NCI-H2227 (cell line): ENCODE data around the gene LSM14B.

Experiments used
- DNase-seq: peaks from one replicate; lab custom pipeline; 2025; ENCODE audit not compliant: unreplicated experiment; lab: John Stamatoyannopoulos, UW

Gene LSM14B

GRCh38 chr20:62160876-62161275 lies 38.6 kb downstream of the LSM14B start:
- DNase-seq: no peak

GRCh38 chr20:62161347-62161746 lies 39.1 kb downstream of the LSM14B start:
- DNase-seq: no peak

DNA sequence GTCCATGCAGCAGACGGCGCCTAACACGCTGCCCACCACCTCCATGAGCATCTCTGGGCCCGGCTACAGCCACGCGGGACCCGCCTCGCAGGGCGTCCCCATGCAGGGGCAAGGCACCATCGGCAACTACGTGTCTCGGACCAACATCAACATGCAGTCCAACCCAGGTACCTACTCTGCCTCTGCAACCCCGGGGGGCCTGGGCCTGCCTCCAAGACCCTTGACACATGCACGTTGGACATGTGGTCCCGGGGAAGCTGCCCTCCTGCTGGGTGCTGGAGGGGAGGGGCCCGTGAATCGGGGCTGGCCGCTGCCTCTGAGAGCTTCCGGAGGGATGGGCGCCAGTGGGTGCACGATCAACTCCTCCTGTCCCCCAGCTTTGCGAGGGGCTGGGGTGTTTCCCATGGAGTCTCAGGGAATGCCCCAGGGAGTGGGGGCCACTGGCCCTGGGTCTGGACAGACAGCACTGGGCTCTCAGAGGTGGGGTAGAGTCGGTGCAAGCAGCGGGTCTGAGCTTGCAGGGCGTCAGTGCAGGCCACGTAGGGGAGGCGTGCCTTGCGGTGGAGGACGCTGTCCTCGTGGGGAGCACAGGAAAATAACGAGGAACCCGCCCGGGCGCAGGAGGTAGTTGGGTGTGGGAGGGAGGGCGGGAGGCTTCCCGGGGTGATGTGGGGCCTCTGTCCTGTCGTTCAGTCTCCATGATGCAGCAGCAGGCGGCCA lies 40.6 kb downstream of the LSM14B start:
- no peak for DNase-seq

- no peak for DNase-seq
Observed at GRCh38 chr20:62163485-62163865, 41.2 kb downstream of the LSM14B start.

GRCh38 chr20:62163986-62164762 lies 41.9 kb downstream of the LSM14B start:
- DNase-seq: no peak

DNA sequence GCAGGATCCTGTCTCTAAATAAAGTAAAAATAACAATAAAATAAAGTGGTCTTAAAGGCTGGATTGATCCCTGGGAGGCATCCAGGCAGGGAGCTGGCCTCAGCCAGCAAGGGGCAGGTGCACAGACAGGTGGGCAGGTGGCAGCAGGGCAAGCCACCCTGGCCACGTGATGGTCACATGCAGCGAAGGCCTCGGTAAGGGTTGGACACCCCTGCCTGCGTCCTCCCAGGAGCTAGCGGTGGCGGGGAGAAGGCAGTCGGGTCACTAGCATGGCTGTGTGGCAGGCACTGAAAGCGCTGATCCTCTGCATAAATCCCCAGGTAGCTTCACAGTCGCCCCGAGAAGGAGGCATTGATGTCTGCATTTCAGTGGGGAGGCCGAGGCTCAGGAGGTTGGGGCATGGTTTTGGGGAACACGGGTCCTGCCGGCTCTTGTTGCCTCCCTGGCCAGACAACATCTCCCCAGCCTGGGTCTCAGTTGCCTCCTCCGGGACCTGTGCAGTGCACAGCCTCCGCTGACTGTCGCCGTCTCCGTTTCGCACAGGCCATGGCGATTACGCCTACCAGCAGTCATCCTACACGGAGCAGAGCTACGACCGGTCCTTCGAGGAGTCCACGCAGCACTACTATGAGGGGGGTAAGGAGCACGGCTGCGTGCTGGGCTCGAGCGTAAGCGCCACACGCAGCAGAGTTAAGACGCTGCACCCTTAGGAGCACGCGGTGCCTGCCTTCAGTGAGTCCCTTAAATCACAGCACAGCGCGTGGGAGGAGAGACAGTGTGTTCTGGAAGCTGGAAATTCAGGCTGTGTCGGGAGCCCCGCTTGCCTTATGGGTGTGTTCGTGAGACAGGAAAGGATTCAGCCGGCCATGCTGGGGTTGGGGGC lies 42.8 kb downstream of the LSM14B start:
- no peak for DNase-seq

DNA sequence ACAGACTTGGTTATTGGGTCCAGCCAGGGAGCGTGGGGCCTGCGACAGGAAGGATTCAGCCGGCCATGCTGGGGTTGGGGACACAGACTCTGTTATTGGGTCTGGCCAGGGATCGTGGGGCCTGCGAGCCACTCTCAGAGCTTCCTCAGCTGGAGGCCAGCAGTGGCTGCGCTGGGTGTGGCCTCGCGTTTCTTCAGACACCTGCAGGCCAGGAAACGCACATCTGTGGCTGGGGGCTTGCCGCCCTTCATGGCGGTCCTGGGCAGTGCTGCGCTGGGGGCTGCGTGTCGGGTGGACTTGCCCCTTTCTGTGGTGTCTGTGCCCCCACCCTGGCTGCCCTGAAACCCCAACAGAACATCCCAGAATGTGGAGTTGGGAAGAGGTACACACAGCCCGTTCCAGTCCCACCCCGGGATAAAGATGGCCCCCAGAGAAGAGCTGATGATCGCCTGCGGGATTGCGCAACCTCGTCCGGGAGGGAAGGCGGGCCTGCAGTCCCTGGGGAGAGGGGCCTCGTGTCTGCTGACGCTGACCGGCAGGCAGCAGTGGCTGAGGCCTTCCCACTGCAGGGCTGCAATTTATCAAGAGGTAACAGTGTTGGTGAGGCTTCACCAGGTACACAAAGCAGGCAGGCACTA lies 43.6 kb downstream of the LSM14B start:
- no peak for DNase-seq

DNA sequence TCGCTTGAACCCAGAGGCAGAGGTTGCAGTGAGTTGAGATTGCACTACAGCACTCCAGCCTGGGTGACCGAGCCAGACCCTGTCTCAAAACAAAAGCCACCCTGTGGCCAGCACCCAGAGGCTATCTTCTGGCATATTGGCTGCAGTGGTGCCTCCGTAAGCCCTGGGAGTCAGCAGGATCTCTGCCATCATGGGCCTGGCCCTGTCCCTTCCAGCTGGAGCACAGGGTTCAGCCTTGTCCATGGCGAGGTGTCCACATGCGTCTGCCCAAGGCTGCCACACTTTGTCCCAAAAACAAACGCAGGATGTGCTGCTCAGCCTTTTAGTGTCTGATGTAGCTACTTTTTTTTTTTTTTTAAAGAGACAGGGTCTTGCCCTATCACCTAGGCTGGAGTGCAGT lies 45.2 kb downstream of the LSM14B start:
- DNase-seq: no peak

GRCh38 chr20:62168061-62168460 lies 45.8 kb downstream of the LSM14B start:
- no peak for DNase-seq

DNA sequence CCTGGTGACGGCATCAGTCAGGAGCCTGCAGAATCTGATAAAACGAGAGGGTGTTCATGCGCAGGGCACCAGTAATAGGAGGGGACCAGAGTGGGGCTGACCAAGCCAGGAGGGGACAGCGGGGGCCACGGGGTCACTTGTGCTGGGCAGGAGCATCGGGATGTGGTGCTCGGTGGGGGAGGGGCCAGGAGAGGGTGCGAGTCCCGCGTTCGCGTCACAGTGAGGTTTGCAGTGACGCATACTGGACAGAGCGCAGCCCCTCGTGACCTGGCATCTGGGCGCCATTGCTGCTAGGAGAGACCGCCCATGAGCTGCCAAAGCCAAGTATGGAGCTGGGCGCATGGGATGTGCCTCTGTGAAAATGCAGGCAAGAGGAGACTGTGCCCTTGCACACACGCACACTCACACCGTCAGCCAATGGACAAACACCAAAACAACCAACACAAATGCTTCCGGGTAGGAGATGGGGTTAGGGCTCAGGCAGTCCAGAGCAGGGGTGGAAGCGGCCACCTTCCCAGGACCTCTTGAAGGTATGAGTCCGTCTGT lies 46.7 kb downstream of the LSM14B start:
- DNase-seq: no peak

GRCh38 chr20:62170536-62170935 lies 48.3 kb downstream of the LSM14B start:
- no peak for DNase-seq

- no peak for DNase-seq
Observed at GRCh38 chr20:62171245-62171644, 49.0 kb downstream of the LSM14B start.

GRCh38 chr20:62172666-62173065 lies 50.4 kb downstream of the LSM14B start:
- DNase-seq: no peak

- no peak for DNase-seq
Observed at GRCh38 chr20:62174021-62174804, 51.9 kb downstream of the LSM14B start.

- DNase-seq: no peak
Observed at GRCh38 chr20:62174870-62175624, 52.8 kb downstream of the LSM14B start.

DNA sequence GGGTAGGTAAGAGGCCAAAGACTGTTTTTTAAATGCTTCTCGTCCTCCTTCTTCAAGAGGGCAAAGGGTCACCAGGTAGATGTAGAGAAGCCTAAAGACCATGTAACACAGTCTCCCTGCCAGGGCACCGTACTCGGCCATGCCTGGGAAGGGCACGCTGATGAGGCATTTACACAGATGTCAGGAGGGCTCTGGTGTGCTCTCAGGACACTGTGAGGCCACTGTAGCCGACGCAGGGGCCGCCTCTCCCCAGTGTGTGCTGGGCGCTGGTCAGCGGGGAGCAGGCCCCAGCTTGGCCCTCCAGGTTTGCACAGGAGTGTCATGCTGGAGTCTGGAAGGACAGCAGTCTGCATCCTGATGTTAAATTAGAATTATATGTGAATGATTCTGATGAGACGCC lies 53.4 kb downstream of the LSM14B start:
- no peak for DNase-seq

- DNase-seq: no peak
Observed at GRCh38 chr20:62176866-62177265, 54.6 kb downstream of the LSM14B start.

DNA sequence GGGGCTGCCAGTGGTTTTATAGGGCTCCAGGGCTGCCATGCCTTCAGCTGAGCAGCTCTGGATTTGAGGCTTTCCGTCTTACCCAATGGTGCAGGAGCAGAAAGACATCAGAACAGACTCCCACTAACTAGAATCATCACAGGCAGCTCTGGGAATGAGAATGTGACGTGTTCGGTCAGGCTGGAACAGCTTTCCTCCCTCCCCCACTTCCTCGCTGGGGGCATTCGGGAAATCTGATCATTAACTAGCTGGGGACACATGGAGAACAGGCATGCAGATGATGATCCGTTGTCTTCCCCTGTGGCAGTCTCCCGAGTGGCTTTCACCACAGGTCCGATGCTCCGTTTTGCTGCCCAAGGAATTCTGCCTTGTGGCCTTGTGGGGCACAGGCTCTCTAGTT lies 55.0 kb downstream of the LSM14B start:
- DNase-seq: no peak
